NT2/D1 (cell line): ENCODE results near the gene ZAP70.

Experiments used
- DNase-seq: peaks from one replicate; pipeline ENCODE4 v3.0.0-alpha.2; 2011; ENCODE audit warnings: low read depth, low spot score
- H3K27me3 ChIP-seq: 2 replicates; pipeline ENCODE4 v1.6.0; 2011; ENCODE audit warnings: mild to moderate bottlenecking; ENCODE audit not compliant: insufficient read length, insufficient read depth
- H3K36me3 ChIP-seq: 2 replicates; pipeline ENCODE4 v1.6.1; 2011; ENCODE audit warnings: mild to moderate bottlenecking, low read length, mixed read lengths; ENCODE audit not compliant: insufficient read depth, insufficient read length
- H3K4me1 ChIP-seq: 2 replicates; pipeline ENCODE4 v1.5.1; 2011; ENCODE audit not compliant: insufficient read depth, insufficient read length
- H3K4me3 ChIP-seq: 2 replicates; pipeline ENCODE4 v1.5.1; 2011; ENCODE audit warnings: low read depth; ENCODE audit not compliant: insufficient read length
- H3K9ac ChIP-seq: 2 replicates; pipeline ENCODE4 v1.6.0; 2011; ENCODE audit warnings: low read depth; ENCODE audit not compliant: insufficient read length
- H3K9me3 ChIP-seq: 2 replicates; pipeline ENCODE4 v1.5.1; 2011; ENCODE audit warnings: mild to moderate bottlenecking, low read length; ENCODE audit not compliant: insufficient read depth
- SUZ12 ChIP-seq: IDR thresholded peaks from 2 replicates; pipeline ENCODE4 v1.6.1; 2011; ENCODE audit not compliant: insufficient read length, insufficient read depth; ENCODE audit errors: extremely low read depth
- YY1 ChIP-seq: IDR thresholded peaks from 2 replicates; pipeline ENCODE4 v1.6.1; 2011; ENCODE audit not compliant: insufficient read length, insufficient read depth
- ZNF274 ChIP-seq: IDR thresholded peaks from 2 replicates; pipeline ENCODE4 v1.6.1; 2011; ENCODE audit warnings: mild to moderate bottlenecking, low read depth, low read length

Gene ZAP70

DNA sequence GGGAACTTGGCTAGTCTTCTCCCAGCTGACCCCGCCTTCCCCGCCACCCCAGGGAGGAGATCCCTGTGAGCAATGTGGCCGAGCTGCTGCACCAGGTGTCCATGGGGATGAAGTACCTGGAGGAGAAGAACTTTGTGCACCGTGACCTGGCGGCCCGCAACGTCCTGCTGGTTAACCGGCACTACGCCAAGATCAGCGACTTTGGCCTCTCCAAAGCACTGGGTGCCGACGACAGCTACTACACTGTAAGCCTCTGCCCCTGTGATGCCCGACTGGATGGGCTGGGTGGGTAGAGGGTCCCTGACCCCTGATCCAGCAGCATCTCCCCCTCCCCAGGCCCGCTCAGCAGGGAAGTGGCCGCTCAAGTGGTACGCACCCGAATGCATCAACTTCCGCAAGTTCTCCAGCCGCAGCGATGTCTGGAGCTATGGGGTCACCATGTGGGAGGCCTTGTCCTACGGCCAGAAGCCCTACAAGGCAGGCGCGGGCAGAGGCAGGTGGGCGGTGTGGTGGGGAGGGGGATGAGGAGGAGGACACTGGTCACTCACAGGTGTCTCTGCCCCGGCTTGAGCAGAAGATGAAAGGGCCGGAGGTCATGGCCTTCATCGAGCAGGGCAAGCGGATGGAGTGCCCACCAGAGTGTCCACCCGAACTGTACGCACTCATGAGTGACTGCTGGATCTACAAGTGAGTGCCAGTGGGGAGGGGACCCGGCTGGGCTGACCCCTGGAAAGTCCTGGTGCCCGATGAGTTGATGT lies 24.2 kb downstream of the ZAP70 start:
- Histone ChIP-seq H3K9ac (no peak overlapping the region), H3K4me1 (peaks cover 2% of the 10 kb centered on the region), H3K4me3 (no peak overlapping the region), H3K36me3 (no peaks in the 10 kb centered on the region), H3K27me3 (no peaks in the 10 kb centered on the region), H3K9me3 (no peaks in the 10 kb centered on the region)
- DNase-seq = no peak
- TF ChIP-seq ZNF274 (no peak), SUZ12 (no peak), YY1 (no peak)

DNA sequence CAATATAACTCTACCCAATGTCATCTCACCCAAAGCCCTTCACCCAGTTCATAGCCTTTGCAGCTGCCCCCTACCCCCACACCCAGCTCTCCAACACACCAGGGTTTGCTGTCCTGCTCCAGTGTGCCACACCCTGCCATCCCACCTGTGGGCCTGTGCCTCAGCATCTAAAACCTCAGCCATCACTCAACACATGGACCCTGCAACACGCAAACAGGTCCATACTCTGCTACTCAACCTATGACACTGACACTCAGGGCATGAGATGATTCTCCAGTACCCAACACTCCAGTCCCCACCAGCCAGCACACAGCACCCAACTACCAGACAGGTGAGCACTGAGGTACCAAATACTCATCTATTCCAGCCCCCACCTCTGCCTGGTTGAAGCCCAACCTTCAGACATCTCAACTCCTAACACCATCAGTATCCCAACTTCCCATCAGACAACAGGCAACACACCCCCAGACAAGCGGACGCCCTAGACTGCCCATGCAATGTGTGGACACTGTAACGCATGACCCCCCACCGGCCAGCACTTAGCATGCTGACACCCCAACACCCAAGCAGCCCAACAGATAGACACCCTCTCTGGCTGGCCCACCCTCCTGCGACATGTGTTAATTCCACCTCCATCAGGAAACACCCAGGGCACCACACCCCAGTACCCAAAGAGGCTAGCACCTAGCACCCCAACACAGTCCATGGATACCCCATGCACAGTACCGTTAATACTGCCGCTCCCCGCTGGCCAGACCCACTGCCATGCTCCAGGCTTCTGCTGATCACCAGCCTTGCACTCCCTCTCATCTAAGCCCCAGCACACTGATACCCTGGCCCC lies 25.0 kb downstream of the ZAP70 start:
- TF ChIP-seq ZNF274 = no peak
- no peak for TF ChIP-seq SUZ12
- TF ChIP-seq YY1 = no peak
- DNase-seq = no peak
- Histone ChIP-seq H3K4me1 (peaks cover 2% of the 10 kb centered on the region), H3K4me3 (no peak overlapping the region), H3K36me3 (no peaks in the 10 kb centered on the region), H3K9me3 (no peaks in the 10 kb centered on the region), H3K27me3 (no peaks in the 10 kb centered on the region), H3K9ac (no peak overlapping the region)

DNA sequence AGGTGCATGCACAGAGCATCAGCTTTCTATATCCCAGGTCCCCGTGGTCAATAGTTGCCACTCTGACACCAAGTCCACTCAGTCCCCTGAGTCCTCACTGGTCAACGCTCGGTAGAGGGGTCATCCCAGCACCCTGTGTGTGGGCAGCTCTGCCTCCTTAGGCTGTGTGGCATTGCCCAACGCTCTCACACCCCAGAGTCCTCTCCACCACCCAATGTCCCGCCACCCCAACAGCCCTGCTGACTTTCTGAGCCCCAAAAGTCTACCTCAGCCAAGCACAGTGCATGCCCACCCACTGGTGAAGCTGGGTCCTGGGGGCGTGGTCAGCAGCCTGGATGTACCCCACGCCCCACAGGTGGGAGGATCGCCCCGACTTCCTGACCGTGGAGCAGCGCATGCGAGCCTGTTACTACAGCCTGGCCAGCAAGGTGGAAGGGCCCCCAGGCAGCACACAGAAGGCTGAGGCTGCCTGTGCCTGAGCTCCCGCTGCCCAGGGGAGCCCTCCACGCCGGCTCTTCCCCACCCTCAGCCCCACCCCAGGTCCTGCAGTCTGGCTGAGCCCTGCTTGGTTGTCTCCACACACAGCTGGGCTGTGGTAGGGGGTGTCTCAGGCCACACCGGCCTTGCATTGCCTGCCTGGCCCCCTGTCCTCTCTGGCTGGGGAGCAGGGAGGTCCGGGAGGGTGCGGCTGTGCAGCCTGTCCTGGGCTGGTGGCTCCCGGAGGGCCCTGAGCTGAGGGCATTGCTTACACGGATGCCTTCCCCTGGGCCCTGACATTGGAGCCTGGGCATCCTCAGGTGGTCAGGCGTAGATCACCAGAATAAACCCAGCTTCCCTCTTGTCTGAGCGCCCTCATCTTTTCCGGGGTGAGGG lies 25.9 kb downstream of the ZAP70 start:
- Histone ChIP-seq H3K27me3 (no peaks in the 10 kb centered on the region), H3K4me3 (no peak overlapping the region), H3K9me3 (no peaks in the 10 kb centered on the region), H3K4me1 (peaks cover 2% of the 10 kb centered on the region), H3K9ac (no peak overlapping the region), H3K36me3 (no peaks in the 10 kb centered on the region)
- no peak for DNase-seq
- TF ChIP-seq SUZ12 (no peak), ZNF274 (no peak), YY1 (no peak)

DNA sequence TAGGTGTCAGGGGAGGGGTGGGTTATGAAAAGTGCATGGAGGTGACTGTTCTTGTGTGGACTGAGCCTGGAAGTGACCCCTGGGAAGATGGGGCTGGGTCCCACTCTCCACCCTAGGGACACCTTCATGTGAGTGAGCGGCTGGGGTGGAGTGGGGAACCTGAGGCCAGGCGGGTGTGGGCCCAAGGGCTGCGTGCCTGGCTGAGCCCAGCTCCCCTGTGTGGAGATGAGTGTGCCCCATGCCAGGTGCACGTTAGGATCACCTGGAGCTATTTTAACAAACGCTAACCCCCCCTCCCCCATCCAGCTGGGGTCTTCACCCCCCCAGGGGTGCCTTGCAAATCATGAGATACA lies 26.5 kb downstream of the ZAP70 start:
- DNase-seq = no peak
- no peak for TF ChIP-seq SUZ12
- no peaks in the 10 kb centered on the region for H3K36me3 ChIP-seq
- H3K9ac ChIP-seq = no peak overlapping the region
- peaks cover 2% of the 10 kb centered on the region for H3K4me1 ChIP-seq
- H3K9me3 ChIP-seq = no peaks in the 10 kb centered on the region
- no peaks in the 10 kb centered on the region for H3K27me3 ChIP-seq
- no peak overlapping the region for H3K4me3 ChIP-seq

DNA sequence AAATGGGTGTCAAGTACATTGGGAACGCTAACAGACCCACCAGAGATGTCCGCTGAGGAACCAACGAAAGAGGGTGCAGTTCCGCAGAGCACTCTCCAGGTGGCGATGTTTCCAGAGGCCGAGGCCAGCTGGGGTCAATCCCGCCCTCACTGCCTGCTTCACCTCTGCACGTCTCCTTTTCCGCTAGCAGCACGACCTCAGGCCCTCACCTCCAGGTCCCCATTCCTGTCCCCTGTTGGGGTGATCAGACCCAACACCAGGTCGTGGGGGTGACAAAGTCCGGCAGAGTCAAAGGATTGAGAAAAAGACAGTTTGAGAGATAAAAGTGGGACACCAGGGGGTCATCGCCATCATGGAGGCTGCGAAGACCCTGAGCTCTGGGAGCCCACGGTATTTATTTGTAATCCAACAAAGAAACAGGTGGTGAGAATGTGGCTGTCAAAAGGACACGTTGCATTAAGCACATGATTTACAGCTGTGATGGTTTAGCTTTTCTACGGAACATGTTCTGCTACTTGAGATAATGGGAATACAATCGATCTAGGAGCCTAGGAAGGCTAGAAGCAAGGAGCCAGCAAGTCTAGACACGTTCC lies 27.3 kb downstream of the ZAP70 start:
- DNase-seq = peak; percentile 68
- Histone ChIP-seq H3K36me3 (no peaks in the 10 kb centered on the region), H3K4me3 (no peak overlapping the region), H3K9me3 (no peaks in the 10 kb centered on the region), H3K27me3 (no peaks in the 10 kb centered on the region), H3K9ac (no peak overlapping the region), H3K4me1 (peaks cover 2% of the 10 kb centered on the region)
- TF ChIP-seq YY1 (no peak), SUZ12 (no peak), ZNF274 (no peak)

DNA sequence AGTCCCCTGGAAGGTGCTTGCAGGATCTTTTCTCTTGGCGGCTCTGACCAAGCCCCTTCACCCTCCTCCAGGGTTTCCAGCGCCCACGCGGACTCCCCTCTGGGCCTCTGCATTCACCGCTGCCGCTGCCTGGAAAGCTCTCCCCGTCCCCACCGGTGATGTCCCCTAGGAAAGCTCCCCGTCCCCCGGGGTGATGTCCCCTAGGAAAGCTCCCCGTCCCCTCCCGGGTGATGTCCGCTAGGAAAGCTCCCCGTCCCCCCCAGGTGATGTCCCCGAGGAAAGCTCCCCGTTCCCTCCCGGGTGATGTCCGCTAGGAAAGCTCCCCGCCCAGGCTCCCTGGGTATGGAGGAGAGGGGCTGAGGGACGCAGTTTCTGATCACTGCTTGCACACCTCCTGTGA lies 27.9 kb downstream of the ZAP70 start:
- no peaks in the 10 kb centered on the region for H3K36me3 ChIP-seq
- TF ChIP-seq ZNF274 (no peak), SUZ12 (no peak)
- no peaks in the 10 kb centered on the region for H3K27me3 ChIP-seq
- no peak for DNase-seq
- H3K4me3 ChIP-seq = no peak overlapping the region
- H3K9me3 ChIP-seq = no peaks in the 10 kb centered on the region
- H3K4me1 ChIP-seq = peaks cover 2% of the 10 kb centered on the region
- H3K9ac ChIP-seq = no peak overlapping the region

DNA sequence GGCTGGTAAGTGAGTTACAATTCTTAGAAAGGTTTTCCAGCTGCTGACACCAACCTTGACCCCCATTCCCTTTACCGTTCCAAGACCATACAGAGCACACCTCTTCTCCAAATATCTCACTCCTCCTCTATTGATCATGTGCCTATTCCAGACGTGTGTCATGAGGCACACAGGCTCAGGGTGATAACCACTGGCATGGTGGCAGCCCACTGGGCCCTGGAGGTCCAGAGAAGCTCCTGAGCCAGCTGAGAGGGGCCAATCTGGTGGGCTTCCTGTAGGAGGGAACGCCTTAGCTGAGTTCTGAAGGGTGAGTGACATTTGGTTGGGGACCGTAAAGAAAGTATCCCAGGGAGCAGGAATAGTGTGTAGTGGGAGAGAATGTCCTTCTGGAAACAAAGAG lies 28.3 kb downstream of the ZAP70 start:
- H3K4me1 ChIP-seq = peaks cover 2% of the 10 kb centered on the region
- H3K4me3 ChIP-seq = no peak overlapping the region
- no peaks in the 10 kb centered on the region for H3K9me3 ChIP-seq
- TF ChIP-seq SUZ12 (no peak), ZNF274 (no peak), YY1 (no peak)
- no peak overlapping the region for H3K9ac ChIP-seq
- no peak for DNase-seq
- no peaks in the 10 kb centered on the region for H3K36me3 ChIP-seq
- no peaks in the 10 kb centered on the region for H3K27me3 ChIP-seq
